Ovary (tissue), 9 donors: ENCODE results near the gene RIN3. TPM values are rescaled to one million over a fixed set of nuclear protein-coding genes. Genes with fewer than 3 reads are reported as not detected.
"Not testable (repeated sequence)": the region's sequence is repeated elsewhere in the genome, so short reads cannot be mapped to it uniquely, and the experiment has no call there.

ENCODE experiments used
- DNase-seq, 5 donors: peaks; one replicate each; pipeline ENCODE4 v3.0.0-alpha.2; 2019 to 2020
- H3K27ac ChIP-seq, 2 donors: fragments of 200-600 bp; one replicate each; pipeline versions ENCODE4 v1.5.1 to v1.8.0; 2019 to 2022
- H3K27me3 ChIP-seq: fragments of 200-600 bp; one replicate; pipeline ENCODE4 v1.8.0; 2022
- H3K36me3 ChIP-seq: fragments of 200-600 bp; sonication (generic); one replicate; pipeline ENCODE4 v1.5.1; 2019
- H3K4me1 ChIP-seq: one replicate; pipeline ENCODE4 v1.8.1; 2013; ENCODE audit warnings: mild to moderate bottlenecking, moderate library complexity; ENCODE audit not compliant: insufficient read depth
- H3K4me3 ChIP-seq: fragments of 200-600 bp; sonication (generic); one replicate; pipeline ENCODE4 v1.5.1; 2017
- H3K9me3 ChIP-seq, 2 donors: fragments of 200-600 bp in 1 of 2; sonication (generic) in 1 of 2; one replicate each; pipeline versions ENCODE4 v1.5.1 to v1.8.1; 2013 to 2019; ENCODE audit warnings: mild to moderate bottlenecking in 1 of 2, moderate library complexity in 1 of 2
- CTCF ChIP-seq, 3 donors: fragments of 450-650 bp in 2 of 3; fragments of 200-600 bp in 1 of 3; IDR thresholded peaks; one replicate each; pipeline versions ENCODE4 v1.5.1 to v1.8.0; 2016 to 2022; ENCODE audit warnings: antibody characterized with exemption in 3 of 3, mild to moderate bottlenecking in 1 of 3
- EP300 ChIP-seq: sonication (generic); formaldehyde crosslinking; IDR thresholded peaks from one replicate; pipeline ENCODE4 v1.6.1; 2017; ENCODE audit warnings: antibody characterized with exemption
- POLR2A ChIP-seq: fragments of 450-650 bp; IDR thresholded peaks from one replicate; pipeline ENCODE4 v1.6.1; 2017; ENCODE audit warnings: antibody characterized with exemption, mild to moderate bottlenecking, moderate library complexity
- WGBS, 3 donors: extraction: QIAGEN DNeasy Blood & Tissue Kit in 1 of 3; methylation state at CpG; one replicate each; pipeline versions ENCODE4 v1.1.5 to v1.1.7; 2013 to 2017; 5-methylcytosine and 5-hydroxymethylcytosine counted together
- intact Hi-C, 4 donors: fragments of 100-400 bp; cut with DNase I; formaldehyde crosslinking; loops; one replicate each; pipeline versions ENCODE4 v1.11.0 to v1.15.1; 2022 to 2023
- polyA plus RNA-seq, 2 donors: library from polyadenylated mRNA; stranded (reverse); fragments of 200-250 nt in 1 of 2; fragments of 350-450 nt in 1 of 2; fragmentation: Illumina TruSeq in 1 of 2; extraction: RNeasy Lipid Tissue Mini Kit (QIAGEN cat#74804) in 1 of 2; gene quantifications; one replicate each; pipeline ENCODE4 v1.2.3, GENCODE V29; 2013 to 2014
- total RNA-seq, 7 donors: library from RNA; depleted of rRNA in 2 of 7; stranded (reverse); fragments of >200 nt in 2 of 7; fragmentation: NEBNext Ultra II Directional in 3 of 7; extraction: Animal tissue kit (Norgen Biotek cat#: 25700) in 3 of 7; gene quantifications; one replicate each; pipeline versions ENCODE4 v1.1.0 to v1.2.4, GENCODE V29; 2016 to 2023
- donor health status: DM: no; HTN: no; CAD: no; lungs with moderate emphysema.
- donor health status: DM: no; HTN: no; CAD: no.
- donor health status: Bipolar disorder and iron deficiency.
- donor health status: DM: yes; HTN: yes; CAD: no.
- donor health status: DM: no; HTN: no; CAD: no.
- donor health status: DM: yes; HTN: yes; CAD: no.

Gene RIN3
- total and polyA plus RNA-seq, 9 donors: 3.8 to 27.9 (median 13.9) TPM

GRCh38 chr14:92638904-92639303 is 125.3 kb downstream of the RIN3 start:
- TF ChIP-seq EP300 (no peak), CTCF (IDR thresholded peaks at IDR 0.05) (no peak), POLR2A (no peak)
- intact Hi-C loops: no loop called here
- Histone ChIP-seq H3K9me3 (no peaks in the 10 kb centered on the region), H3K4me3 (no peak overlapping the region), H3K27me3 (no peaks in the 10 kb centered on the region), H3K36me3 (no peaks in the 10 kb centered on the region), H3K4me1 (no peaks in the 10 kb centered on the region), H3K27ac (no peak overlapping the region)
- 46 to 62% (median 61%) methylated on average over 6 to 7 of the region's 7 CpGs for WGBS, 3 donors
- DNase-seq: no peak

DNA sequence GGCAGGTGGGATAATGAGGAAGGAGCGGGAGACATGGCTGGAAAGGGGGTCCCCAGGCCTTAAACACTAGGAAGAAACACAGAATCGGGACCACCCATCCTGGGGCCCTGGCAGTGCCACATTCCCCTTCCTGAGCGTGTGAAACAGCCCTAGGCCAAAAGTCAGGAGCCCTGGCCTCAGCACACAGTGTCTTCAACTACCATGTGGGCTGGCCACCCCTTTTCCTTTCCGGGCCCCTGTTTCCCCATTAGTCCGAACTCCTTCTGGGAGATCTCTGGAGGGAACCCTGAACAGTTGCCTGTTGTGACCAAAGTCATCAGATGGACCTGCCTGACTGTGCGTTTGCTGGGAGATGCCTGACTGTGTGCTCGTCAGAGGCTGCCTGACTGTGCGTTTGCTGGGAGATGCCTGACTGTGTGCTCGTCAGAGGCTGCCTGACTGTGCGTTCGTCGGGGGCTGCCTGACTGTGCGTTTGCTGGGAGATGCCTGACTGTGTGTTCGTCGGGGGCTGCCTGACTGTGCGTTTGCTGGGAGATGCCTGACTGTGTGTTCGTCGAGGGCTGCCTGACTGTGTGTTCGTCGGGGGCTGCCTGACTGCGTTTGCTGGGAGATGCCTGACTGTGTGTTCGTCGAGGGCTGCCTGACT is 126.0 kb downstream of the RIN3 start:
- peak in 1 of 5 donors; percentile 17 for DNase-seq
- H3K27ac ChIP-seq, H3K27me3 ChIP-seq, H3K9me3 ChIP-seq, H3K4me3 ChIP-seq, H3K4me1 ChIP-seq, H3K36me3 ChIP-seq: not testable (repeated sequence)
- 92 to 95% (median 93%) methylated on average over 23 of the region's 23 CpGs for WGBS, 3 donors
- intact Hi-C loops: loop anchor here in 1 of 4 donors (10.0 kb wide), 1 partner anchor 1785 kb away; no protein-coding TSS in a partner anchor

DNA sequence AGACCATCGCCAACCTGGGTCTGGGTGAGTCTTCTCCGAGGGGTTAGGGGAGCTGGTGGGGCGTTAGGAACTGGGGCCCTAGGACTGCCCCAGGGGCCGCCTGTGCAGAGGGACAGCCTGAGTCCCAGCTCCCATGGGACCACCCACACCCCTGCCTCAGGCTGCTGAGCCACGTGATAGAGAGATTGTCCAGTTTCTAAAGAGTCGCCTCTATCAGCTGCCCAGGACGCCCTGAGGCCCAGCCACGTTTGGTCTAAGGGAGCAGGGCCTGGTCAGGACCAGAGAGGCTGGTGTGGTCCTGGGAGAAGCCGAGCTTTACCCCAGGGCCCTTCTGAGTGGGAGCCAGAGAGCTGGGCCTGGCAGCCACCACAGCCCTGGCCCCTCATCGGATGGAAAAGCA is 127.7 kb downstream of the RIN3 start:
- Histone ChIP-seq H3K27ac (no peak overlapping the region), H3K4me1 (no peaks in the 10 kb centered on the region), H3K27me3 (no peaks in the 10 kb centered on the region), H3K9me3 (no peaks in the 10 kb centered on the region), H3K36me3 (no peaks in the 10 kb centered on the region), H3K4me3 (no peak overlapping the region)
- DNase-seq: no peak
- TF ChIP-seq POLR2A (no peak), CTCF (IDR thresholded peaks at IDR 0.05) (no peak), EP300 (no peak)
- WGBS, 3 donors: 93% methylated on average over 10 of the region's 10 CpGs
- intact Hi-C loops: loop anchor here in 1 of 4 donors (10.0 kb wide), 1 partner anchor 1787 kb away; no protein-coding TSS in a partner anchor

GRCh38 chr14:92644171-92644969 is 130.8 kb downstream of the RIN3 start:
- H3K27me3 ChIP-seq: no peaks in the 10 kb centered on the region
- H3K4me1 ChIP-seq: no peaks in the 10 kb centered on the region
- 55 to 68% (median 64%) methylated on average over 9 of the region's 9 CpGs for WGBS, 3 donors
- H3K4me3 ChIP-seq: no peak overlapping the region
- no peak overlapping the region for H3K27ac ChIP-seq
- no peak for TF ChIP-seq EP300
- TF ChIP-seq CTCF (IDR thresholded peaks at IDR 0.05): no peak
- TF ChIP-seq POLR2A: no peak
- no peak for DNase-seq
- H3K9me3 ChIP-seq: no peaks in the 10 kb centered on the region
- no peaks in the 10 kb centered on the region for H3K36me3 ChIP-seq
- intact Hi-C loops: loop anchor here in 2 of 4 donors (2.0 to 10.0 kb wide), 2 partner anchors 38 to 1790 kb away; no protein-coding TSS in a partner anchor
